IPS DF 6.9 (cell line): ENCODE measurements around the gene ATF7.
"Not testable (repeated sequence)": the region's sequence is repeated elsewhere in the genome, so short reads cannot be mapped to it uniquely, and the experiment has no call there.

Experiments used
- DNase-seq: peaks from one replicate; pipeline ENCODE4 v3.0.0-alpha.2; 2013; ENCODE audit warnings: low read depth, low spot score
- H3K27ac ChIP-seq: one replicate; pipeline ENCODE4 v1.5.1; 2013; ENCODE audit warnings: low read length, control low read depth
- H3K27me3 ChIP-seq: 2 replicates; pipeline ENCODE4 v1.6.1; 2013; ENCODE audit warnings: mild to moderate bottlenecking, low read length; ENCODE audit not compliant: control insufficient read depth, insufficient read depth
- H3K36me3 ChIP-seq: 2 replicates; pipeline ENCODE4 v1.6.1; 2013; ENCODE audit warnings: low read length; ENCODE audit not compliant: control insufficient read depth, insufficient read depth
- H3K4me1 ChIP-seq: 2 replicates; pipeline ENCODE4 v1.6.1; 2013; ENCODE audit warnings: low read length; ENCODE audit not compliant: control insufficient read depth, insufficient read depth
- H3K4me3 ChIP-seq: 2 replicates; pipeline ENCODE4 v1.5.1; 2013; ENCODE audit warnings: mild to moderate bottlenecking, low read length
- H3K9me3 ChIP-seq: 2 replicates; pipeline ENCODE4 v1.6.1; 2013; ENCODE audit warnings: low read length, inconsistent platforms; ENCODE audit not compliant: control insufficient read depth, insufficient read depth
- WGBS: extraction: QIAGEN DNeasy Blood & Tissue Kit; methylation state at CpG from one replicate; pipeline ENCODE4 v1.1.7; 2013; ENCODE audit warnings: mixed read lengths, missing lambda C conversion rate; ENCODE audit not compliant: insufficient read length, insufficient coverage; 5-methylcytosine and 5-hydroxymethylcytosine counted together

Gene ATF7

GRCh38 chr12:53483979-53484377 is 142.2 kb downstream of the ATF7 start:
- WGBS = 100% methylated on average over 1 of the region's 4 CpGs
- Histone ChIP-seq H3K9me3 (no peaks in the 10 kb centered on the region), H3K4me3 (no peak overlapping the region), H3K4me1 (no peaks in the 10 kb centered on the region), H3K27ac (no peak overlapping the region), H3K36me3 (peaks cover 20% of the 10 kb centered on the region; the same call in 1 of the 2 replicates), H3K27me3 (no peaks in the 10 kb centered on the region)
- no peak for DNase-seq

- H3K4me1 ChIP-seq = no peaks in the 10 kb centered on the region
- H3K27me3 ChIP-seq = no peaks in the 10 kb centered on the region
- H3K36me3 ChIP-seq = peaks cover 23% of the 10 kb centered on the region; the same call in 1 of the 2 replicates
- no peak overlapping the region for H3K4me3 ChIP-seq
- H3K27ac ChIP-seq = no peak overlapping the region
- no CpG with 5 or more reads among the region's 9 CpGs for WGBS
- H3K9me3 ChIP-seq = no peaks in the 10 kb centered on the region
- DNase-seq = no peak
Measured at GRCh38 chr12:53483225-53483978, 142.8 kb downstream of the ATF7 start.

GRCh38 chr12:53482626-53483168 is 143.5 kb downstream of the ATF7 start:
- WGBS = no CpG with 5 or more reads among the region's 18 CpGs
- Histone ChIP-seq H3K9me3 (no peaks in the 10 kb centered on the region), H3K27me3 (no peaks in the 10 kb centered on the region), H3K36me3 (peaks cover 26% of the 10 kb centered on the region; the same call in 1 of the 2 replicates), H3K27ac (no peak overlapping the region), H3K4me3 (no peak overlapping the region), H3K4me1 (no peaks in the 10 kb centered on the region)
- no peak for DNase-seq

GRCh38 chr12:53481939-53482586 is 144.1 kb downstream of the ATF7 start:
- Histone ChIP-seq H3K27me3 (no peaks in the 10 kb centered on the region), H3K4me3 (no peak overlapping the region), H3K36me3 (peaks cover 26% of the 10 kb centered on the region; the same call in 1 of the 2 replicates), H3K9me3 (no peaks in the 10 kb centered on the region), H3K27ac (no peak overlapping the region), H3K4me1 (no peaks in the 10 kb centered on the region)
- WGBS = no CpG with 5 or more reads among the region's 9 CpGs
- DNase-seq = no peak

- no CpG with 5 or more reads among the region's 6 CpGs for WGBS
- H3K27me3 ChIP-seq, H3K9me3 ChIP-seq, H3K27ac ChIP-seq, H3K4me1 ChIP-seq, DNase-seq, H3K4me3 ChIP-seq: not testable (repeated sequence)
- H3K36me3 ChIP-seq = peaks cover 29% of the 10 kb centered on the region; the same call in 1 of the 2 replicates
Measured at GRCh38 chr12:53481458-53481857, 144.7 kb downstream of the ATF7 start.

- no peak overlapping the region for H3K27ac ChIP-seq
- no peak overlapping the region for H3K4me3 ChIP-seq
- H3K36me3 ChIP-seq = peaks cover 34% of the 10 kb centered on the region; the same call in 1 of the 2 replicates
- H3K4me1 ChIP-seq = no peaks in the 10 kb centered on the region
- no peaks in the 10 kb centered on the region for H3K27me3 ChIP-seq
- no peak for DNase-seq
- WGBS = no CpG with 5 or more reads among the region's 12 CpGs
- no peaks in the 10 kb centered on the region for H3K9me3 ChIP-seq
Measured at GRCh38 chr12:53480491-53481442, 145.4 kb downstream of the ATF7 start.

GRCh38 chr12:53479331-53479730 is 146.9 kb downstream of the ATF7 start:
- Histone ChIP-seq H3K27me3 (no peaks in the 10 kb centered on the region), H3K9me3 (no peaks in the 10 kb centered on the region), H3K27ac (no peak overlapping the region), H3K4me3 (no peak overlapping the region), H3K36me3 (peaks cover 44% of the 10 kb centered on the region; the same call in 1 of the 2 replicates), H3K4me1 (no peaks in the 10 kb centered on the region)
- DNase-seq = no peak
- WGBS = no CpG with 5 or more reads among the region's 5 CpGs

GRCh38 chr12:53478865-53479264 is 147.3 kb downstream of the ATF7 start:
- H3K36me3 ChIP-seq = peaks cover 45% of the 10 kb centered on the region; the same call in 1 of the 2 replicates
- no peaks in the 10 kb centered on the region for H3K4me1 ChIP-seq
- no peak for DNase-seq
- H3K27me3 ChIP-seq = no peaks in the 10 kb centered on the region
- WGBS = 100% methylated on average over 1 of the region's 1 CpG
- H3K9me3 ChIP-seq = no peaks in the 10 kb centered on the region
- H3K27ac ChIP-seq = no peak overlapping the region
- no peak overlapping the region for H3K4me3 ChIP-seq

- H3K4me3 ChIP-seq = no peak overlapping the region
- no peaks in the 10 kb centered on the region for H3K9me3 ChIP-seq
- H3K27ac ChIP-seq = no peak overlapping the region
- H3K36me3 ChIP-seq = peaks cover 36% of the 10 kb centered on the region; the same call in 1 of the 2 replicates
- WGBS = no CpG with 5 or more reads among the region's 2 CpGs
- DNase-seq = no peak
- H3K27me3 ChIP-seq = no peaks in the 10 kb centered on the region
- no peaks in the 10 kb centered on the region for H3K4me1 ChIP-seq
Measured at GRCh38 chr12:53476769-53477209, 149.4 kb downstream of the ATF7 start.

GRCh38 chr12:53474819-53475218 is 151.4 kb downstream of the ATF7 start:
- Histone ChIP-seq H3K4me3 (no peak overlapping the region), H3K9me3 (no peaks in the 10 kb centered on the region), H3K27ac (no peak overlapping the region), H3K27me3 (no peaks in the 10 kb centered on the region), H3K4me1 (no peaks in the 10 kb centered on the region), H3K36me3 (peaks cover 41% of the 10 kb centered on the region)
- DNase-seq = no peak
- 100% methylated on average over 2 of the region's 13 CpGs for WGBS
